ENCODE results near the gene CUEDC1.

The CUEDC1 gene

GRCh38 chr17:57862694-57863667 lies 92.2 kb downstream of the CUEDC1 start:
- H3K36me3 ChIP-seq: no peaks in the 10 kb centered on the region
- TF ChIP-seq Cebpa-rat (IDR thresholded peaks at IDR 0.05): no peak
- peaks cover 41 to 96% (median 83%) of the 10 kb centered on the region in 10 experiments for H3K4me1 ChIP-seq
- H3K4me2 ChIP-seq: peak overlapping the region; percentile 95 to 100 (median 99)
- H3K9me3 ChIP-seq (replicated peaks in 1 of 11): no peaks in the 10 kb centered on the region
- H3K27ac ChIP-seq: peak overlapping the region in 7 of 11 experiments; percentile 62 to 97 (median 77); a peak in 12 of 22 replicates
- H3K9ac ChIP-seq: peak overlapping the region in 8 of 11 experiments; percentile 59 to 83 (median 78); a peak in 14 of 22 replicates
- H4K20me1 ChIP-seq: peaks cover 0 to 6% (median 0%) of the 10 kb centered on the region in 11 experiments; a peak in 1 of 22 replicates
- H3K27me3 ChIP-seq: peaks cover 0 to 33% (median 9%) of the 10 kb centered on the region in 11 experiments; a peak in 16 of 22 replicates
- peak overlapping the region in 2 of 10 experiments; percentile 52 to 63; a peak in 1 of 20 replicates for H3K4me3 ChIP-seq

- Histone ChIP-seq H3K9ac (peak overlapping the region; percentile 59 to 83 (median 74)), H3K4me2 (peak overlapping the region; percentile 95 to 100 (median 99)), H3K27me3 (peaks cover 0 to 33% (median 9%) of the 10 kb centered on the region in 11 experiments; a peak in 16 of 22 replicates), H3K27ac (peak overlapping the region; percentile 38 to 94 (median 72); a peak in 20 of 22 replicates), H4K20me1 (0 out of 22 replicates have a peak, but pooled peaks cover 0 to 5% (median 0%) of the 10 kb centered on the region in 11 experiments), H3K4me3 (peak overlapping the region; percentile 52 to 68 (median 59)), H3K4me1 (peaks cover 32 to 88% (median 74%) of the 10 kb centered on the region in 10 experiments), H3K9me3 (replicated peaks in 1 of 11) (no peaks in the 10 kb centered on the region), H3K36me3 (no peaks in the 10 kb centered on the region)
- no peak for TF ChIP-seq Cebpa-rat (IDR thresholded peaks at IDR 0.05)
Observed at GRCh38 chr17:57861790-57862693, 93.2 kb downstream of the CUEDC1 start.

GRCh38 chr17:57861000-57861789 lies 94.0 kb downstream of the CUEDC1 start:
- TF ChIP-seq Cebpa-rat (IDR thresholded peaks at IDR 0.05): peak in 2 of 11 experiments; percentile 10 to 37; a peak in 1 of 22 replicates
- Histone ChIP-seq H3K9me3 (replicated peaks in 1 of 11) (no peaks in the 10 kb centered on the region), H3K4me2 (peak overlapping the region; percentile 95 to 100 (median 99)), H3K4me3 (peak overlapping the region; percentile 52 to 68 (median 59)), H3K4me1 (peaks cover 29 to 79% (median 66%) of the 10 kb centered on the region in 10 experiments), H3K9ac (peak overlapping the region; percentile 59 to 83 (median 74)), H3K27me3 (peaks cover 0 to 33% (median 9%) of the 10 kb centered on the region in 11 experiments; a peak in 16 of 22 replicates), H3K36me3 (no peaks in the 10 kb centered on the region), H4K20me1 (0 out of 22 replicates have a peak, but pooled peaks cover 0 to 5% (median 0%) of the 10 kb centered on the region in 11 experiments), H3K27ac (peak overlapping the region; percentile 38 to 94 (median 72); a peak in 20 of 22 replicates)

- no peaks in the 10 kb centered on the region for H3K9me3 ChIP-seq (replicated peaks in 1 of 11)
- H3K36me3 ChIP-seq: no peaks in the 10 kb centered on the region
- H3K27me3 ChIP-seq: peaks cover 0 to 33% (median 9%) of the 10 kb centered on the region in 11 experiments; a peak in 16 of 22 replicates
- H3K4me1 ChIP-seq: peaks cover 29 to 72% (median 59%) of the 10 kb centered on the region in 10 experiments
- no peak for TF ChIP-seq Cebpa-rat (IDR thresholded peaks at IDR 0.05)
- peak overlapping the region in 10 of 11 experiments; percentile 16 to 94 (median 72); a peak in 18 of 22 replicates for H3K27ac ChIP-seq
- peak overlapping the region; percentile 95 to 100 (median 99) for H3K4me2 ChIP-seq
- peak overlapping the region in 5 of 10 experiments; percentile 52 to 68 (median 62); a peak in 6 of 20 replicates for H3K4me3 ChIP-seq
- 0 out of 22 replicates have a peak, but pooled peaks cover 0 to 5% (median 0%) of the 10 kb centered on the region in 11 experiments for H4K20me1 ChIP-seq
- H3K9ac ChIP-seq: peak overlapping the region in 8 of 11 experiments; percentile 59 to 80 (median 76); a peak in 17 of 22 replicates
Observed at GRCh38 chr17:57860414-57860999, 94.7 kb downstream of the CUEDC1 start.

GRCh38 chr17:57859601-57860413 lies 95.4 kb downstream of the CUEDC1 start:
- H3K4me3 ChIP-seq: no peak overlapping the region
- peak overlapping the region in 3 of 11 experiments; percentile 72 to 94 (median 77); a peak in 5 of 22 replicates for H3K27ac ChIP-seq
- peaks cover 22 to 65% (median 52%) of the 10 kb centered on the region in 10 experiments for H3K4me1 ChIP-seq
- 0 out of 22 replicates have a peak, but pooled peaks cover 0 to 5% (median 0%) of the 10 kb centered on the region in 11 experiments for H4K20me1 ChIP-seq
- H3K4me2 ChIP-seq: peak overlapping the region in 10 of 11 experiments; percentile 95 to 100 (median 99); a peak in 17 of 22 replicates
- peaks cover 0 to 33% (median 9%) of the 10 kb centered on the region in 11 experiments; a peak in 16 of 22 replicates for H3K27me3 ChIP-seq
- H3K9ac ChIP-seq: peak overlapping the region in 2 of 11 experiments; percentile 77 to 78; a peak in 3 of 22 replicates
- H3K36me3 ChIP-seq: no peaks in the 10 kb centered on the region
- H3K9me3 ChIP-seq (replicated peaks in 1 of 11): no peaks in the 10 kb centered on the region
- TF ChIP-seq Cebpa-rat (IDR thresholded peaks at IDR 0.05): no peak

- Histone ChIP-seq H3K27ac (no peak overlapping the region), H3K36me3 (no peaks in the 10 kb centered on the region), H4K20me1 (0 out of 22 replicates have a peak, but pooled peaks cover 0 to 5% (median 0%) of the 10 kb centered on the region in 11 experiments), H3K4me1 (peaks cover 22 to 56% (median 42%) of the 10 kb centered on the region in 10 experiments), H3K9me3 (replicated peaks in 1 of 11) (no peaks in the 10 kb centered on the region), H3K4me3 (no peak overlapping the region), H3K4me2 (0 out of 22 replicates have a peak overlapping the region, but pooled peaks of 1 of the 11 experiments have one; percentile 7), H3K9ac (no peak overlapping the region), H3K27me3 (peaks cover 0 to 25% (median 9%) of the 10 kb centered on the region in 11 experiments; a peak in 16 of 22 replicates)
- no peak for TF ChIP-seq Cebpa-rat (IDR thresholded peaks at IDR 0.05)
Observed at GRCh38 chr17:57858838-57859237, 96.4 kb downstream of the CUEDC1 start.

All from BLaER1 treated with 17β-estradiol and CSF1 and Interleukin-3, amounts not matched to agents 10 nM and 100 nM (cell line).